Measurements from ENCODE around the gene NUP210L.

The NUP210L gene

GRCh38 chr1:154190550-154190949 lies 35.7 kb upstream of the NUP210L start:
- H3K4me3 ChIP-seq (ENCODE audit: control insufficient read depth, low read depth, low read length): no peak overlapping the region
- DNase-seq (ENCODE audit: low read depth): peak; percentile 17
- TF ChIP-seq, protein P1, sequence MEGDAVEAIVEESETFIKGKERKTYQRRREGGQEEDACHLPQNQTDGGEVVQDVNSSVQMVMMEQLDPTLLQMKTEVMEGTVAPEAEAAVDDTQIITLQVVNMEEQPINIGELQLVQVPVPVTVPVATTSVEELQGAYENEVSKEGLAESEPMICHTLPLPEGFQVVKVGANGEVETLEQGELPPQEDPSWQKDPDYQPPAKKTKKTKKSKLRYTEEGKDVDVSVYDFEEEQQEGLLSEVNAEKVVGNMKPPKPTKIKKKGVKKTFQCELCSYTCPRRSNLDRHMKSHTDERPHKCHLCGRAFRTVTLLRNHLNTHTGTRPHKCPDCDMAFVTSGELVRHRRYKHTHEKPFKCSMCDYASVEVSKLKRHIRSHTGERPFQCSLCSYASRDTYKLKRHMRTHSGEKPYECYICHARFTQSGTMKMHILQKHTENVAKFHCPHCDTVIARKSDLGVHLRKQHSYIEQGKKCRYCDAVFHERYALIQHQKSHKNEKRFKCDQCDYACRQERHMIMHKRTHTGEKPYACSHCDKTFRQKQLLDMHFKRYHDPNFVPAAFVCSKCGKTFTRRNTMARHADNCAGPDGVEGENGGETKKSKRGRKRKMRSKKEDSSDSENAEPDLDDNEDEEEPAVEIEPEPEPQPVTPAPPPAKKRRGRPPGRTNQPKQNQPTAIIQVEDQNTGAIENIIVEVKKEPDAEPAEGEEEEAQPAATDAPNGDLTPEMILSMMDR (IDR thresholded peaks at IDR 0.05; ENCODE audit: control insufficient read depth, insufficient read depth, low read depth, low read length, missing control alignments): no peak

DNA sequence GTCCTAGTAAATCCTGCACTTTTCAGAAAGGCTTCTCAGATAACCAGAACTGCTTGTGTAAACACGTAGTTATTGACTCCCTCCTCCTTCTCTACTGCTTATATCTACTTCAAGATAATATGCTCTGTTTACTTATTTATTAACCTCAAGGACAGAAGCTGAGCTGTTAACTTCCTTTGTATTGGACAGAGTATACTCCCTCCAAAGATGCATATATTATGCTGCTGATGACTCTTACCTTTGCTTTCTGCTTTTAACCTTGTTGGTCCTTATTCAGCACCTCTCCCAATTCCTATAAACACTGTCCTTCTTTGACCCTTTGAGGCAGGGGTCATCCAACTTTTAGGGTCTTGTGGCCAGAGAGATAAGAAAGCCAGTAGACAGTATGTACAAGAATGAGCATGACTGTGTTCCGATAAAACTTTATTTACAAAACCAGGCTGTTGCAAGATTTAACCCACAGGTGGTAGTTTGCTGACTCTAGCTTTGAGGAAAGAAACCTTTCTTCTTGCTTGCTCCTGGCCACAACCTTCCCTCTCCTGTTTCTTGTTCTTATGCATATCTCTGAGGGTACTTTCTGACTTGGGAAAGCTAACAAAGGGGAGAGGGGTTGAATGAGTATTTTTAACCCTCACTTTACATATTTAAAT lies 32.1 kb upstream of the NUP210L start:
- no peak overlapping the region for H3K4me3 ChIP-seq (ENCODE audit: control insufficient read depth, low read depth, low read length)
- DNase-seq (ENCODE audit: low read depth): no peak
- TF ChIP-seq, protein P1 (IDR thresholded peaks at IDR 0.05; ENCODE audit: control insufficient read depth, insufficient read depth, low read depth, low read length, missing control alignments): no peak

GRCh38 chr1:154186177-154186576 lies 31.3 kb upstream of the NUP210L start:
- DNase-seq (ENCODE audit: low read depth): no peak
- no peak overlapping the region for H3K4me3 ChIP-seq (ENCODE audit: control insufficient read depth, low read depth, low read length)
- TF ChIP-seq, protein P1 (IDR thresholded peaks at IDR 0.05; ENCODE audit: control insufficient read depth, insufficient read depth, low read depth, low read length, missing control alignments): peak; percentile 47

- TF ChIP-seq, protein P1 (IDR thresholded peaks at IDR 0.05; ENCODE audit: control insufficient read depth, insufficient read depth, low read depth, low read length, missing control alignments): no peak
- DNase-seq (ENCODE audit: low read depth): peak; percentile 70
- peak overlapping the region; percentile 91 for H3K4me3 ChIP-seq (ENCODE audit: control insufficient read depth, low read depth, low read length)
Observed at GRCh38 chr1:154183046-154183915, 28.4 kb upstream of the NUP210L start.

DNA sequence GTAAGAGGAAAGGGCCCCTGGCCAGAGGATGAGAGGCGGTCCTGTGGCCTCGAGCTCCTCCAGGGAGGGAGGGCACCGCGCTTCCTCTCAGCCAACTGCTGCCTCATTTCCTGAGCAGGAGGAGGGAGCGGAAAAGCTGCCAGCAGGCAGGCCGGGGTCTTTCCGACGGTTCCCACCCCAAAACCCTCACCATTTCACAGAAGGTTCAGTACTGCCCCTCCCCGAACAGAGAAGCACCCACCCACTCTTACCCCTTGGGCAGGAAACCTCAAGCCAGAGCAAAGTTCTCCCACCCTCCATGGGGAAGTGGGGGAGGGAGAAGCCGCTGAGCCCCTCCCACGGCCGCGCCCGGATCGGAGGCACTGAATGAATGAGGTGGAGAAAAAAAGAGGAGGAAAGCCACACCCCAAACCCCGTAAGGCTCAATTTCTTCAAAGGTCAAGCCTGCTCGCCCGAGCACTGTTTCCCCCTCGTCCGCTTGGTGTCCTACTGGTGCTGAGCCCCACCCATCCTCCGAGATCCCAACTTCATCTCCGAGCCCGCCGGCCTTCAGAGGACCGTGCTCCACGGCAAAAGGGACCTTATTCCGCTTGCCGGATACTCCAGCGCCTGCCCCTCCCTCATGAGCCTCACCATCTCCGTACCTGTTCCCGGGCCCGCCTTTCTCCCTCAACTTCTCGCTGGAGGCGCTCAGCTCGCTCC lies 27.6 kb upstream of the NUP210L start:
- peak overlapping the region; percentile 91 for H3K4me3 ChIP-seq (ENCODE audit: control insufficient read depth, low read depth, low read length)
- TF ChIP-seq, protein P1 (IDR thresholded peaks at IDR 0.05; ENCODE audit: control insufficient read depth, insufficient read depth, low read depth, low read length, missing control alignments): no peak
- DNase-seq (ENCODE audit: low read depth): no peak

GRCh38 chr1:154181944-154182343 lies 27.1 kb upstream of the NUP210L start:
- no peak for DNase-seq (ENCODE audit: low read depth)
- H3K4me3 ChIP-seq (ENCODE audit: control insufficient read depth, low read depth, low read length): peak overlapping the region; percentile 91
- TF ChIP-seq, protein P1 (IDR thresholded peaks at IDR 0.05; ENCODE audit: control insufficient read depth, insufficient read depth, low read depth, low read length, missing control alignments): no peak

Data from AG09309 (cell line).